K562 (cell line): ENCODE data around the gene SHISA9. TPM values are rescaled to one million over a fixed set of nuclear protein-coding genes. Genes with fewer than 3 reads are reported as not detected.

Experiments
- ATAC-seq: fragments of 200-7000 bp; cut with Tn5 transposase; 3 replicates; pipeline ENCODE4 v1.9.1; 2020; ENCODE audit warnings: moderate library complexity
- BruUV-seq: library from RNA; stranded (reverse); fragments of 400-500 nt; replicated peaks from 2 replicates; lab custom pipeline; 2021; lab: Mats Ljungman, UMichigan
- CTCF ChIA-PET: fragments of 300-600 bp; formaldehyde crosslinking; extraction: SDS; loops from one replicate; lab custom pipeline; 2021; ENCODE audit warnings: low intra/inter-chr PET ratio; lab: Yijun Ruan, JAX
- POLR2A ChIA-PET: fragments of 300-600, 350-650 bp; sonication (Branson Sonifier 250); formaldehyde crosslinking; extraction: SDS; loops from one replicate; lab custom pipeline; 2021; ENCODE audit warnings: antibody characterized with exemption, inconsistent platforms; lab: Yijun Ruan, JAX
- DNase-seq, 4 experiments: peaks; one replicate each; pipeline versions ENCODE4 v3.0.0 to v3.0.0-alpha.2; 2011 to 2018; ENCODE audit warnings: low spot score in 3 of 4, mixed read lengths in 3 of 4; ENCODE audit errors: extremely low read depth in 1 of 4
- FAIRE-seq: peaks from 2 replicates; lab custom pipeline; 2011; peaks lifted over from hg19 to GRCh38; lab: Jason Lieb, UNC
- H2AFZ ChIP-seq: 2 replicates; pipeline ENCODE4 v1.6.0; 2011; ENCODE audit warnings: low read depth, low read length, control low read depth, inconsistent platforms
- H3K27ac ChIP-seq: fragments of 200-600 bp; 3 replicates; pipeline ENCODE4 v1.8.0; 2011; ENCODE audit warnings: low read depth, mild to moderate bottlenecking, control low read depth, inconsistent platforms, low read length, moderate library complexity, mixed read lengths; ENCODE audit errors: extremely low read depth
- H3K27me3 ChIP-seq, 2 experiments: fragments of 300-600 bp in 1 of 2; 2 replicates in 1 of 2; 3 replicates in 1 of 2; pipeline versions ENCODE4 v1.6.0 to v1.8.0; 2011; ENCODE audit warnings: inconsistent platforms in 2 of 2, low read length in 2 of 2, mild to moderate bottlenecking in 1 of 2, mixed read lengths in 1 of 2, moderate library complexity in 1 of 2; ENCODE audit not compliant: control insufficient read depth in 2 of 2, insufficient read depth in 2 of 2
- H3K36me3 ChIP-seq: fragments of 300-600 bp; 3 replicates; pipeline ENCODE4 v1.8.0; 2011; ENCODE audit warnings: mild to moderate bottlenecking, low read length, inconsistent platforms; ENCODE audit not compliant: control insufficient read depth, insufficient read depth
- H3K4me1 ChIP-seq, 2 experiments: fragments of 200-600 bp in 1 of 2; replicated peaks in 1 of 2; 2 replicates in 1 of 2; 3 replicates in 1 of 2; pipeline versions ENCODE4 v1.5.1 to v1.8.0; 2011; ENCODE audit warnings: inconsistent platforms in 2 of 2, low read length in 2 of 2, mild to moderate bottlenecking in 1 of 2, mixed read lengths in 1 of 2, moderate library complexity in 1 of 2; ENCODE audit not compliant: control insufficient read depth in 2 of 2, insufficient read depth in 2 of 2
- H3K4me2 ChIP-seq: 2 replicates; pipeline ENCODE4 v1.6.1; 2011; ENCODE audit warnings: low read length, control low read depth, inconsistent platforms, mixed read lengths; ENCODE audit not compliant: insufficient read depth
- H3K4me3 ChIP-seq: fragments of 200-600 bp; sonication (generic), shearing (Covaris generic); 2 replicates; pipeline ENCODE4 v1.5.1; 2016; ENCODE audit warnings: control low read depth, inconsistent platforms
- H3K79me2 ChIP-seq: fragments of 200-600 bp; 3 replicates; pipeline ENCODE4 v1.8.0; 2011; ENCODE audit warnings: low read length, inconsistent platforms; ENCODE audit not compliant: control insufficient read depth, insufficient read depth
- H3K9ac ChIP-seq, 2 experiments: 2 replicates each; pipeline versions ENCODE4 v1.6.0 to v1.6.1; 2011; ENCODE audit warnings: low read depth in 2 of 2, low read length in 2 of 2, control low read depth in 1 of 2, inconsistent platforms in 1 of 2, mild to moderate bottlenecking in 1 of 2, mixed read lengths in 1 of 2; ENCODE audit not compliant: insufficient read depth in 1 of 2
- H3K9me1 ChIP-seq: one replicate; pipeline ENCODE4 v1.6.0; 2011; ENCODE audit warnings: inconsistent platforms, mild to moderate bottlenecking, low read length, moderate library complexity; ENCODE audit not compliant: control insufficient read depth, insufficient read depth
- H3K9me3 ChIP-seq: replicated peaks from 2 replicates; pipeline ENCODE4 v1.5.1; 2011; ENCODE audit warnings: low read depth, low read length, inconsistent platforms; ENCODE audit not compliant: control insufficient read depth, insufficient read depth
- H4K20me1 ChIP-seq: replicated peaks from 2 replicates; pipeline ENCODE4 v1.6.1; 2011; ENCODE audit warnings: low read length, inconsistent platforms, mixed read lengths; ENCODE audit not compliant: control insufficient read depth, insufficient read depth
- CHD2 ChIP-seq: IDR thresholded peaks from 2 replicates; pipeline ENCODE4 v1.6.1; 2011; ENCODE audit warnings: low read depth, low read length
- HDAC1 ChIP-seq, 2 experiments: fragments of 450-650 bp; IDR thresholded peaks; 2 replicates each; pipeline ENCODE4 v1.6.1; 2016 to 2017; ENCODE audit warnings: inconsistent platforms in 1 of 2, mild to moderate bottlenecking in 1 of 2, moderate library complexity in 1 of 2
- HMG20B ChIP-seq: fragments of 250-450 bp; sonication (Bioruptor Pico); IDR thresholded peaks from 2 replicates; pipeline ENCODE4 v1.5.0; 2021; ENCODE audit warnings: mild to moderate bottlenecking
- JUNB ChIP-seq: fragments of 450-650 bp; formaldehyde crosslinking; conservative IDR thresholded peaks from 2 replicates; pipeline ENCODE4 v1.4.0; 2020; ENCODE audit warnings: mild to moderate bottlenecking
- NFE2L1 ChIP-seq: fragments of 450-650 bp; IDR thresholded peaks from 2 replicates; pipeline ENCODE4 v1.6.1; 2016; ENCODE audit warnings: missing genetic modification characterization, low read depth, mild to moderate bottlenecking, missing compliant biosample characterization, moderate library complexity, borderline replicate concordance
- POLR2H ChIP-seq: IDR thresholded peaks from 2 replicates; pipeline ENCODE4 v1.6.1; 2016; ENCODE audit warnings: missing genetic modification characterization, low read depth, mild to moderate bottlenecking, control low read depth, missing compliant biosample characterization, moderate library complexity
- RHOXF2B ChIP-seq: fragments of 250-450 bp; sonication (Bioruptor Pico); conservative IDR thresholded peaks from 2 replicates; pipeline ENCODE4 v1.5.1; 2021
- SMAD2 ChIP-seq: fragments of 150-350 bp; IDR thresholded peaks from 2 replicates; pipeline ENCODE4 v1.6.1; 2014; ENCODE audit warnings: low read depth, mild to moderate bottlenecking, low read length
- SMARCA5 ChIP-seq: fragments of 450-650 bp; IDR thresholded peaks from 2 replicates; pipeline ENCODE4 v1.6.1; 2016
- SOX6 ChIP-seq: fragments of 450-650 bp; IDR thresholded peaks from 2 replicates; pipeline ENCODE4 v1.6.1; 2014; ENCODE audit warnings: mild to moderate bottlenecking
- SUPT5H ChIP-seq: fragments of 450-650 bp; IDR thresholded peaks from 2 replicates; pipeline ENCODE4 v1.6.1; 2016
- TFAM ChIP-seq: fragments of 250-450 bp; sonication (Bioruptor Pico); conservative IDR thresholded peaks from 2 replicates; pipeline ENCODE4 v1.5.0; 2021; ENCODE audit warnings: mild to moderate bottlenecking, moderate library complexity
- ZNF217 ChIP-seq: sonication (generic); formaldehyde crosslinking; IDR thresholded peaks from 2 replicates; pipeline ENCODE4 v1.8.0; 2022; ENCODE audit warnings: mild to moderate bottlenecking, missing genetic modification reagents
- ZNF311 ChIP-seq: fragments of 250-450 bp; sonication (Bioruptor Pico); IDR thresholded peaks from 2 replicates; pipeline ENCODE4 v1.4.0; 2020; ENCODE audit warnings: mild to moderate bottlenecking, moderate library complexity
- ZNF316 ChIP-seq: fragments of 450-650 bp; IDR thresholded peaks from 2 replicates; pipeline ENCODE4 v1.6.1; 2016
- ZNF586 ChIP-seq: fragments of 450-650 bp; formaldehyde crosslinking; conservative IDR thresholded peaks from 2 replicates; pipeline ENCODE4 v1.4.0; 2020; ENCODE audit warnings: mild to moderate bottlenecking, moderate library complexity
- ZNF830 ChIP-seq: fragments of 250-450 bp; sonication (Bioruptor Pico); IDR thresholded peaks from 2 replicates; pipeline ENCODE4 v1.5.0; 2021; ENCODE audit warnings: mild to moderate bottlenecking
- WGBS: fragments of 100-300 bp; shearing (Covaris generic); methylation state at CpG from one replicate; pipeline ENCODE4 v1.1.6; 2016; ENCODE audit warnings: low coverage, mixed read lengths; ENCODE audit not compliant: insufficient coverage; ENCODE audit errors: missing lambda C conversion rate; 5-methylcytosine and 5-hydroxymethylcytosine counted together
- in situ Hi-C: fragments of 300-500 bp; cut with MboI; formaldehyde crosslinking; loops from 4 replicates; pipeline ENCODE4 v1.15.0; 2018; ENCODE audit warnings: inconsistent platforms, mixed read lengths
- intact Hi-C: fragments of 100-400 bp; cut with micrococcal nuclease; formaldehyde crosslinking; loops from 2 replicates; pipeline ENCODE4 v1.14.2; 2022
- polyA plus RNA-seq, 8 experiments: library from polyadenylated mRNA; depleted of rRNA in 4 of 8; stranded (reverse) in 5 of 8; unstranded in 3 of 8; fragments of >200 nt; fragmentation: Nextera tagmentation in 2 of 8; fragmentation: Illumina TruSeq in 1 of 8; extraction: Ambion mirVana in 2 of 8; extraction: Trizol in 1 of 8; gene quantifications; 2 replicates each; pipeline versions ENCODE4 v1.2.1 to v1.2.3, GENCODE V29; 2011 to 2014; ENCODE audit warnings: inconsistent platforms in 1 of 8, missing spikeins in 1 of 8
- total RNA-seq, 7 experiments: library from RNA; depleted of rRNA in 6 of 7; stranded (reverse); fragments of >200 nt in 6 of 7; fragmentation: Illumina TruSeq in 2 of 7; extraction: Trizol in 2 of 7; gene quantifications; 2 replicates each; pipeline versions ENCODE4 v1.2.1 to v1.2.3, GENCODE V29; 2011 to 2021; ENCODE audit warnings: low replicate concordance in 1 of 7

Gene SHISA9
- total and polyA plus RNA-seq, 9 of the 15 experiments (the other 6 are each of a cell fraction or from before 2014, with no cell fraction given), result under 0.01 to 0.16 (median 0.01) TPM; not detected in 6

- TF ChIP-seq ZNF586 (CRISPR knock-in tag) (no peak), CHD2 (no peak), ZNF316 (no peak), HMG20B (CRISPR knock-in tag) (no peak), SUPT5H (no peak)
Measured at GRCh38 chr16:13038591-13038990, 137.2 kb downstream of the SHISA9 start (continued).

DNA sequence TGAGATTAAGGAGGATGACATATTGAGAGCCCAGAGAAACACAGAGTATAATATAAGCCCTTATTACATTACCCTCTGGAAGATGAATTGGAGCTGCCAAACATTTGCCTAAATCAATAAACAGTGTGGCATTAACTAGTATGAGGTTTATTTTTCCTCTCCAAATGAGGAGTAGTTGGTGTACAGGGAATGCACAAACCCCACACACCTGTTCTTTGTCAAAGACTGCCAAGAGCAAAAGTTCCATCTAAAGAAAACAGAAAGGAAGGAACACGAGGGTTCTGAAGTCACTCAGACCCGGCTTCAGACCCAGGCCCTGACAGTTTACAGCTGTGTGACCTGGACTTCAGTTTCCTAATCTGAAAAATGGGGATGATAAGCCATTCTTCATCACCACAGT, 138.1 kb downstream of the SHISA9 start:
- no peak overlapping the region for H3K4me2 ChIP-seq
- H3K27me3 ChIP-seq, result no peaks in the 10 kb centered on the region
- TF ChIP-seq SOX6 (no peak), JUNB (CRISPR knock-in tag) (no peak), SMAD2 (no peak), NFE2L1 (no peak), HDAC1 (IDR thresholded peaks at IDR 0.05) (no peak), RHOXF2B (CRISPR knock-in tag) (no peak), ZNF830 (CRISPR knock-in tag) (no peak), TFAM (CRISPR knock-in tag) (no peak), ZNF217 (CRISPR knock-in tag) (no peak), POLR2H (tag) (no peak), ZNF311 (CRISPR knock-in tag) (no peak), SMARCA5 (no peak)
- WGBS, result 0% methylated on average over 2 of the region's 2 CpGs
- H3K27ac ChIP-seq, result no peak overlapping the region
- H4K20me1 ChIP-seq, result no peaks in the 10 kb centered on the region
- ChIA-PET POLR2A (no interaction called here), CTCF (no interaction called here)
- no peak overlapping the region for H2AFZ ChIP-seq
- DNase-seq, result no peak
- H3K79me2 ChIP-seq, result no peaks in the 10 kb centered on the region
- in situ Hi-C loops (no loop called here), intact Hi-C loops (no loop called here)
- H3K4me1 ChIP-seq, result no peaks in the 10 kb centered on the region
- H3K9me3 ChIP-seq, result no peaks in the 10 kb centered on the region
- H3K4me3 ChIP-seq, result no peak overlapping the region
- BruUV-seq, result no TSS peak
- no peak overlapping the region for H3K9ac ChIP-seq
- no peak for ATAC-seq
- no peaks in the 10 kb centered on the region for H3K36me3 ChIP-seq
- FAIRE-seq, result no peak
- no peaks in the 10 kb centered on the region for H3K9me1 ChIP-seq
